T follicular helper cell (primary cell): ENCODE results near the gene ZNF576.
"Not testable (repeated sequence)": the region's sequence is repeated elsewhere in the genome, so short reads cannot be mapped to it uniquely, and the experiment has no call there.

Experiments used
- DNase-seq: peaks from one replicate; pipeline ENCODE4 v3.0.0-alpha.2; 2020; ENCODE audit warnings: low read depth

The ZNF576 gene

GRCh38 chr19:43575156-43575950, 21.0 kb upstream of the ZNF576 start, which contains the start of the genes PINLYP and XRCC1:
Gene PINLYP (plus strand): TSS chr19:43575801. CDS start chr19:43577192, 1,391 bp downstream.
Gene XRCC1 (minus strand): TSS chr19:43575527. CDS start chr19:43575458, 69 bp downstream.
- peak; percentile 97 for DNase-seq

- DNase-seq = no peak
These were observed 20.2 kb upstream of the ZNF576 start for GRCh38 chr19:43575955-43576878.

GRCh38 chr19:43578787-43579186, 17.6 kb upstream of the ZNF576 start:
- DNase-seq = no peak

- no peak for DNase-seq
These were observed 14.9 kb upstream of the ZNF576 start for GRCh38 chr19:43581467-43581866.

- no peak for DNase-seq
These were observed 13.9 kb upstream of the ZNF576 start for GRCh38 chr19:43582495-43582894.

- no peak for DNase-seq
These were observed 11.9 kb upstream of the ZNF576 start for GRCh38 chr19:43584484-43584883.

GRCh38 chr19:43586346-43586745, 10.0 kb upstream of the ZNF576 start:
- DNase-seq = no peak

- DNase-seq = not testable (repeated sequence)
These were observed 9.4 kb upstream of the ZNF576 start for GRCh38 chr19:43587029-43587428.

- DNase-seq = no peak
These were observed 7.1 kb upstream of the ZNF576 start for GRCh38 chr19:43589277-43589676.

- no peak for DNase-seq
These were observed 6.7 kb upstream of the ZNF576 start for GRCh38 chr19:43589678-43590077.

GRCh38 chr19:43591904-43592772, 4.3 kb upstream of the ZNF576 start:
- no peak for DNase-seq

- no peak for DNase-seq
These were observed 3.5 kb upstream of the ZNF576 start for GRCh38 chr19:43592800-43593350.

- DNase-seq = no peak
These were observed 2.2 kb upstream of the ZNF576 start for GRCh38 chr19:43594081-43594697.

GRCh38 chr19:43594710-43595604, 1.4 kb upstream of the ZNF576 start:
- peak; percentile 61 for DNase-seq

- no peak for DNase-seq
These were observed 793 bp upstream of the ZNF576 start for GRCh38 chr19:43595605-43595998.

GRCh38 chr19:43596842-43597461, 557 bp downstream of the ZNF576 start:
- no peak for DNase-seq

GRCh38 chr19:43597876-43598275, 1.5 kb downstream of the ZNF576 start:
- DNase-seq = no peak

- DNase-seq = no peak
These were observed 2.2 kb downstream of the ZNF576 start for GRCh38 chr19:43598445-43599240.
